DND-41 (cell line): Measurements from ENCODE around the gene FHOD3.

Experiments used
- ATAC-seq: fragments of 200-7000 bp; cut with Tn5 transposase; 3 replicates; pipeline ENCODE4 v1.9.1; 2021; ENCODE audit warnings: low read depth; ENCODE audit not compliant: insufficient read depth
- DNase-seq: peaks from one replicate; pipeline ENCODE4 v3.0.0-alpha.2; 2020
- H2AFZ ChIP-seq: 2 replicates; pipeline ENCODE4 v1.6.0; 2012; ENCODE audit warnings: low read depth, low read length
- H3K27ac ChIP-seq: 2 replicates; pipeline ENCODE4 v1.5.1; 2012; ENCODE audit warnings: low read length, inconsistent platforms
- H3K27me3 ChIP-seq: fragments of 200-600 bp; sonication (generic); 2 replicates; pipeline ENCODE4 v1.6.0; 2012; ENCODE audit warnings: low read length, mild to moderate bottlenecking, inconsistent platforms; ENCODE audit not compliant: insufficient read depth, poor library complexity
- H3K36me3 ChIP-seq: 2 replicates; pipeline ENCODE4 v1.5.1; 2012; ENCODE audit warnings: low read length, inconsistent platforms; ENCODE audit not compliant: insufficient read depth
- H3K4me1 ChIP-seq: 2 replicates; pipeline ENCODE4 v1.5.1; 2012; ENCODE audit warnings: mild to moderate bottlenecking, low read length; ENCODE audit not compliant: insufficient read depth
- H3K4me2 ChIP-seq: 2 replicates; pipeline ENCODE4 v1.6.0; 2012; ENCODE audit warnings: mild to moderate bottlenecking, moderate library complexity, low read length, inconsistent platforms; ENCODE audit not compliant: insufficient read depth
- H3K4me3 ChIP-seq, 2 experiments: fragments of 200-600 bp in 1 of 2; shearing (Covaris generic) in 1 of 2; 2 replicates each; pipeline ENCODE4 v1.5.1; 2012 to 2016; ENCODE audit warnings: inconsistent platforms in 2 of 2, low read length in 2 of 2, mild to moderate bottlenecking in 2 of 2, low read depth in 1 of 2, moderate library complexity in 1 of 2
- H3K79me2 ChIP-seq: 2 replicates; pipeline ENCODE4 v1.6.0; 2012; ENCODE audit warnings: low read length, inconsistent platforms; ENCODE audit not compliant: insufficient read depth
- H3K9ac ChIP-seq: 2 replicates; pipeline ENCODE4 v1.6.0; 2012; ENCODE audit warnings: low read depth, mild to moderate bottlenecking, inconsistent platforms, low read length, moderate library complexity
- H3K9me3 ChIP-seq: 2 replicates; pipeline ENCODE4 v1.5.1; 2012; ENCODE audit warnings: low read length, moderate library complexity, mild to moderate bottlenecking, inconsistent platforms; ENCODE audit not compliant: insufficient read depth, severe bottlenecking
- H4K20me1 ChIP-seq: 2 replicates; pipeline ENCODE4 v1.6.0; 2012; ENCODE audit warnings: low read length; ENCODE audit not compliant: insufficient read depth
- EZH2 ChIP-seq: IDR thresholded peaks from 3 replicates; pipeline ENCODE4 v1.6.1; 2012; ENCODE audit warnings: borderline replicate concordance, low read depth, mild to moderate bottlenecking, moderate library complexity, low read length, inconsistent platforms; ENCODE audit not compliant: severe bottlenecking
- TF ChIP-seq, protein P1 (sequence below): IDR thresholded peaks from 2 replicates; pipeline ENCODE4 v1.5.1; 2012; ENCODE audit warnings: borderline replicate concordance, low read length, moderate library complexity, mild to moderate bottlenecking; ENCODE audit not compliant: poor library complexity, severe bottlenecking; ENCODE audit errors: extremely low read depth

Gene FHOD3

DNA sequence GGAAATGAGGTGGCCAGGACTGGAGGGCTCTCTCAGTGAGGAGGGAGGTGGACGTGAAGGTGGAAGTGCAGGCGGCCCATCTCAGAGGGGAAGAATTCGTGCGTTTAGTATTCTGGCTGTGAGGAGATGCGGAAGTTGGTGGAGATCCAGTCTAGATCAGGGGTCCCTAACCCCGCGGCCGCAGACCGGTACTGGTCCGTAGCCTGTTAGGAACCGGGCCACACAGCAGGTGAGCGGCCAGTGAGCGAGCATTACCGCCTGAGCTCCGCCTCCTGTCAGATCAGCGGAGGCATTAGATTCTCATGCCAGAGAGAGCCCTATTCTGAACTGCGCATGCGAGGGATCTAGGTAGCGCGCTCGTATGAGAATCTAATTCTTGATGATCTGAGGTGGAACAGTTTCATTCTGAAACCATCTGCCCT lies 1.6 kb upstream of the FHOD3 start:
- TF ChIP-seq, protein P1, sequence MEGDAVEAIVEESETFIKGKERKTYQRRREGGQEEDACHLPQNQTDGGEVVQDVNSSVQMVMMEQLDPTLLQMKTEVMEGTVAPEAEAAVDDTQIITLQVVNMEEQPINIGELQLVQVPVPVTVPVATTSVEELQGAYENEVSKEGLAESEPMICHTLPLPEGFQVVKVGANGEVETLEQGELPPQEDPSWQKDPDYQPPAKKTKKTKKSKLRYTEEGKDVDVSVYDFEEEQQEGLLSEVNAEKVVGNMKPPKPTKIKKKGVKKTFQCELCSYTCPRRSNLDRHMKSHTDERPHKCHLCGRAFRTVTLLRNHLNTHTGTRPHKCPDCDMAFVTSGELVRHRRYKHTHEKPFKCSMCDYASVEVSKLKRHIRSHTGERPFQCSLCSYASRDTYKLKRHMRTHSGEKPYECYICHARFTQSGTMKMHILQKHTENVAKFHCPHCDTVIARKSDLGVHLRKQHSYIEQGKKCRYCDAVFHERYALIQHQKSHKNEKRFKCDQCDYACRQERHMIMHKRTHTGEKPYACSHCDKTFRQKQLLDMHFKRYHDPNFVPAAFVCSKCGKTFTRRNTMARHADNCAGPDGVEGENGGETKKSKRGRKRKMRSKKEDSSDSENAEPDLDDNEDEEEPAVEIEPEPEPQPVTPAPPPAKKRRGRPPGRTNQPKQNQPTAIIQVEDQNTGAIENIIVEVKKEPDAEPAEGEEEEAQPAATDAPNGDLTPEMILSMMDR: no peak
- TF ChIP-seq EZH2: no peak
- H3K27me3 ChIP-seq: no peaks in the 10 kb centered on the region
- no peak overlapping the region for H2AFZ ChIP-seq
- H3K4me1 ChIP-seq: no peaks in the 10 kb centered on the region
- no peak overlapping the region for H3K9ac ChIP-seq
- no peaks in the 10 kb centered on the region for H4K20me1 ChIP-seq
- ATAC-seq (no peak), DNase-seq (no peak)
- no peaks in the 10 kb centered on the region for H3K9me3 ChIP-seq
- H3K79me2 ChIP-seq: no peaks in the 10 kb centered on the region
- H3K27ac ChIP-seq: no peak overlapping the region
- no peak overlapping the region for H3K4me2 ChIP-seq
- no peaks in the 10 kb centered on the region for H3K36me3 ChIP-seq
- H3K4me3 ChIP-seq: no peak overlapping the region

DNA sequence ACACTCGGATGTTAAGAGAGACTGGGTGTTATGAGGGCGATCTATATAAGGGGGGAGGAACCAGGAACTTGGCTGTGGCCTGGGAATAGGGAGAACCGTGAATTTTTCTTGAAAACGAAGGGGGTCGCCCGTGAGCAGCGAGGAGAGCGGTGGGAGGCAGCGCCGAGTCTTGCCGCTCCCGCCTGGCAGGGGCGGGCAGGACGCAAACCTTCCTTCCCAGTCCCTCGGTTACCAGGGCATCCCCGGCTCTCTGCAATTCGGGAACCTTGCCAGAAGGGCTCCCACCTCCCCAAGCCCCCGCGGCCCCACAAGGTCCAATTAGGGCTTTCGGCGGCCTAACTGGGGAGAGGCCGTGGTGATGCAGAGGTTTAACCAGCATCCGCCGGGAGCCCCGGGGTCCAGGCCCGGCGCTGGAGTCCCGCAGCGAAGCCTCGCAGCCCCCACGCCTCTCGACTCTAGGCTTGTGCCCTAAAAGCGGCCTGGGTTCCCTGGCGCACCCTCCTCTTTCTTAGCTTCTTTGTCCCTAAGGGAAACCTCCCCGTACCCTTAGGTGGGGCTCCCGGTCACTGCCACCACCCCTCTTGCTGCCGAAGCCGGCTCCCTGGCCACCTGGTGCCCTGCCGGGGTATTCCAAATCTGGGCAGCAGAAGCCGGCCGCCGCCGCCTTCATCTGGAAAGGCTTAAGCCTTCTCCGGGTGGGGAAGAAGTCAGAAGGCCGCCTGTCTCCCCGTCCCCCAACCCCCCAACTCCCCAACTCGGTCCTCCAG lies 680 bp upstream of the FHOD3 start:
- Histone ChIP-seq H3K79me2 (no peaks in the 10 kb centered on the region), H3K4me2 (no peak overlapping the region), H4K20me1 (no peaks in the 10 kb centered on the region), H3K4me1 (no peaks in the 10 kb centered on the region), H2AFZ (no peak overlapping the region), H3K4me3 (no peak overlapping the region), H3K36me3 (no peaks in the 10 kb centered on the region), H3K27me3 (no peaks in the 10 kb centered on the region), H3K9me3 (no peaks in the 10 kb centered on the region), H3K27ac (no peak overlapping the region), H3K9ac (no peak overlapping the region)
- TF ChIP-seq, protein P1: no peak
- no peak for TF ChIP-seq EZH2
- DNase-seq: no peak
- ATAC-seq: no peak

DNA sequence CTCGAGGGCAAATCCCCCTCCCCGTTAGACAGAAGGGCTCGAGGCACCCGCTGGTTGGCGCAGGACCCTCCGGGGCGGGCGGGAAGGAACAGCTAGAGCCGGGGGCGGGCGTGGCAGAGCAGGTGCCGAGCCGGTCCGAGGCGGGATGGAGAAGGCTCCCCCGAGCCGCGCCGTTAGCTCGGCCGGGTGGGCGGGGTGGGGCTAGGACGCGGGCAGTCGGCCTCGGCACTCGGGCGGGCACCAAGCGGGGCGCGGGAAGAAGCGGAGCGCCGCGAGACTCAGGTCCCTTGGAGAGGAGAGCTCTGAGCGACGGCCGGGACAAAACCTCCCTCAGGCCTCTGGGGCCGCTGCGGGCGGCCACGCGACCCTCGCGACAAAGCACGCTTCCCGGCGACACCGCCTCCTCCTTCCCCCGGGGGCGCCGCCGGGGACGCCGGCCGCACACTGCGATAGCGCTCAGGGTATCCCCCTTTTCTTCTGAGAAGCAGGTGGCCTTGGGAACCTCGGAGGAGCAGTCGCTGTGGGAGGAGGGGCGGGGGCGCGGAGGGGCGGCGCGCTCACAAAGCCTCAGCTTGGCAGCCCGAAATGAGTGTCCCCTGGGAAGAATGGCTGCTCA lies 721 bp downstream of the FHOD3 start:
- ATAC-seq: no peak
- Histone ChIP-seq H3K79me2 (no peaks in the 10 kb centered on the region), H3K9ac (no peak overlapping the region)

More for the DNA sequence above, 721 bp downstream of the FHOD3 start:
- Histone ChIP-seq H3K9me3 (no peaks in the 10 kb centered on the region), H3K4me3 (no peak overlapping the region), H2AFZ (no peak overlapping the region), H3K27me3 (no peaks in the 10 kb centered on the region), H3K27ac (no peak overlapping the region), H4K20me1 (no peaks in the 10 kb centered on the region), H3K36me3 (no peaks in the 10 kb centered on the region), H3K4me1 (no peaks in the 10 kb centered on the region), H3K4me2 (no peak overlapping the region)
- no peak for DNase-seq
- TF ChIP-seq, protein P1: no peak
- TF ChIP-seq EZH2: no peak
